Hematopoietic multipotent progenitor cell treated with erythropoietin and hydrocortisone succinate and interleukin-3 and kit ligand, for 4 days (in vitro differentiated cells): ENCODE results near the gene BICRAL.

Experiments
- DNase-seq: peaks from one replicate; pipeline ENCODE4 v3.0.0-alpha.2; 2015

Gene BICRAL

DNA sequence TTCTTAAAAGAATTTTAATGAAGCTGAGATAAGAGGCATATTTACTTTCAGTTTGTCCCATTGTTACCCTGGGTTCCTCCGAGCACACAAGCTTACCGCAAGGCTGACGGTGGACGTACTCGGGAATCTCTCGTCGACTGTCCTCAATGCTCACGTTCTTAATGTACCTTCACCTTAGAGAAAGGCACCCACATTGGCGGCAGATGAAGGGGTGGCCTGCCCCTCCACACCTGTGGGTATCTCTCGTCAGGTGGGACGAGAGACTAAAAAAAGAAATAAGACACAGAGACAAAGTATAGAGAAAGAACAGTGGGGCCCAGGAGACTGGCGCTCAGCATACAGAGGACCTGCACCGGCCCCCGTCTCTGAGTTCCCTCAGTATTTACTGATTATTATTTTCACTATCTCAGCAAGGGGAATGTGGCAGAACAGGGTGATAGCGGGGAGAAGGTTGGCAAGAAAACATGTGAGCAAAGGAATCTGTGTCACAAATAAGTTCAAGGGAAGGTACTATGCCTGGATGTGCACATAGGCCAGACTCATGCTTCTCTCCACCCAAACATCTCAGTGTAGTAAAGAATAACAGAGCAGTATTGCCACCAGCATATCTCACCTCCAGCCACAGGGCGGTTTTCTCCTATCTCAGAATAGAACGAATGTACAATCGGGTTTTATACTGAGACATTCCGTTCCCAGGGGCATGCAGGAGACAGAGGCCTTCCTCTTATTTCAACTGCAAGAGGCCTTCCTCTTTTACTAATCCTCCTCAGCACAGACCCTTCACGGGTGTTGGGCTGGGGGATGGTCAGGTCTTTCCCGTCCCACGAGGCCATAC is 120.8 kb downstream of the BICRAL start:
- peak; percentile 70 for DNase-seq

GRCh38 chr6:42904467-42904866 is 122.6 kb downstream of the BICRAL start:
- no peak for DNase-seq

DNA sequence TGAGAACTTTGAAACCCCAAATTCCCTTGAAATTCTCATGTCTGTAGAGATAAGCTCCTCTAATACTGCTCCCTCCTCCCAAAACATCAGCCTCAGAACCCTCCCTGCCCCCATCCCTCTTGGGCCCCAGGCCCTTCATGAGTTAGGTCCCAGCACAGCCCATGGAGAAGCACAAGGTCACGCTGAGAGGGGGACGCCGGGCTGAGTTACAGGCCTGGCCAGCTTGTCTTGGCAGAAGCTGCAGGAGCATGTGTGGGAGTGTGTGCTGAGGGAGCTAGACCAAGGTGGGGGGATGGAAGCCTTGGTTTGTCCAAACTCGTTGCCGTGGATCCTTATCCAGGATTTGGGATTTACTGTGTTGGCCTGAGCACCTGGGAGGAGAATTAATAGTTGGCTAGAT is 125.5 kb downstream of the BICRAL start:
- DNase-seq = no peak

DNA sequence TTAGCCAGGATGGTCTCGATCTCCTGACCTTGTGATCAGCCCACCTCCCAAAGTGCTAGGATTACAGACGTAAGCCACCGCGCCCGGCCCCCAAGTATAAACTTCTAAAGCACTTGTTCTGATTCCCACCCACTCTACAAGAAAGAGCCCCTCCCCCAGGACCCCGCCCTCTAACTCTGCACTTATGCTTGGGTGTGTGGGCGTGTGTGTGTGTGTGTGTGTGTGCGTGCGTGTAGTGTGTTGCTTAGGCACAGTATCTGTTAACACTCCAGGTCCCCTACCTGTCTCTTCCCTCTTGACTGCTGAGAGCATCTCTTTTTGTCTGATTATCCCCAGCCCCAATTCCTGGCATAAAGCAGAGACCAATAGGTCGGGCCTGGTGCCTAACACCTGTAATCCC is 128.0 kb downstream of the BICRAL start:
- no peak for DNase-seq

GRCh38 chr6:42911171-42912021 is 129.5 kb downstream of the BICRAL start:
- no peak for DNase-seq

- DNase-seq = no peak
Measured at GRCh38 chr6:42914546-42914945, 132.7 kb downstream of the BICRAL start.

DNA sequence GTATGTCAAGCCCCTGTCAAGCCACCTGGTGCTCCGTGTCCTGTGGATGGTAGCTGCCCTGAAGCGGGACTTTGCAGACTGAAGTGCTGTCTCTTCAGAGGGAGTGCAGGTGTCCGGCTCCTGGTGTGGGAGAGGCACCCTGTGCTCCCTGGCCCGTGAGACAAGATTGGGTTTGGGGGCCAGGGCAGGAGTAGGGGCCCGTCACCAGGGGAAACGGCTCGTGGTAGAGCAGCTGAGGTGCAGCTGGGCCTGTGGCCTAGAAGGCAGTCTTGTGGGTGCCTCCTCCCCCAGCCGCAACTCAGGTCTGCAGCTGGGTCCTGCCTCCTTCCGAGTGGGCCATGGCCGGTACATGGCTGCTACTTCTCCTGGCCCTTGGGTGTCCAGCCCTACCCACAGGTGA is 133.9 kb downstream of the BICRAL start, which contains the start of gene PTCRA:
PTCRA (plus strand) TSS at position 322 of the 400 bp plus-strand sequence; CDS start at position 339, 17 bp downstream.
- no peak for DNase-seq

DNA sequence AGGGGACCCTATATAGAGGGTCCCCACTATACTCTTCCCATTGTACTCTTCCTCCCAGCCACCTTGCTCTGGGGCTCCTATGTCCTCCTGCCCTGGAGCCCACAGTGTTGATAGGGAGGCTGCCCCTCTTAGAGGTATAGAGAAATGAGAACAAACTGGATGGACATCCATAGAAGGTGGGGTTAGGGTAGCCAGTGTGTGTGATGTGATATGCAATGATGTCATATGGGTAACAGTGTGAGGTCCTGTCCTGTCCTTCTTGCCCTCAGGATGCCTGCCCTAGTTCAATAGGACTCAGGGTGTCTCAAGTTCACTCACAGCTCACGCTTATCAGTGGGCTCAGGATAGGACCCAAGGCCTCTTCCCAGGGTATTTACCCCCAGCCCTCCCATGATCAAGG is 134.4 kb downstream of the BICRAL start:
- no peak for DNase-seq
